HG03060 (cell line): Measurements from ENCODE around the gene ADAMTS3.

ENCODE experiments used
- ATAC-seq: cut with Tn5 transposase; IDR thresholded peaks from one replicate; pipeline ENCODE4 v1.9.1; 2021; ENCODE audit warnings: low read depth, moderate number of reproducible peaks; ENCODE audit not compliant: unreplicated experiment

The ADAMTS3 gene

DNA sequence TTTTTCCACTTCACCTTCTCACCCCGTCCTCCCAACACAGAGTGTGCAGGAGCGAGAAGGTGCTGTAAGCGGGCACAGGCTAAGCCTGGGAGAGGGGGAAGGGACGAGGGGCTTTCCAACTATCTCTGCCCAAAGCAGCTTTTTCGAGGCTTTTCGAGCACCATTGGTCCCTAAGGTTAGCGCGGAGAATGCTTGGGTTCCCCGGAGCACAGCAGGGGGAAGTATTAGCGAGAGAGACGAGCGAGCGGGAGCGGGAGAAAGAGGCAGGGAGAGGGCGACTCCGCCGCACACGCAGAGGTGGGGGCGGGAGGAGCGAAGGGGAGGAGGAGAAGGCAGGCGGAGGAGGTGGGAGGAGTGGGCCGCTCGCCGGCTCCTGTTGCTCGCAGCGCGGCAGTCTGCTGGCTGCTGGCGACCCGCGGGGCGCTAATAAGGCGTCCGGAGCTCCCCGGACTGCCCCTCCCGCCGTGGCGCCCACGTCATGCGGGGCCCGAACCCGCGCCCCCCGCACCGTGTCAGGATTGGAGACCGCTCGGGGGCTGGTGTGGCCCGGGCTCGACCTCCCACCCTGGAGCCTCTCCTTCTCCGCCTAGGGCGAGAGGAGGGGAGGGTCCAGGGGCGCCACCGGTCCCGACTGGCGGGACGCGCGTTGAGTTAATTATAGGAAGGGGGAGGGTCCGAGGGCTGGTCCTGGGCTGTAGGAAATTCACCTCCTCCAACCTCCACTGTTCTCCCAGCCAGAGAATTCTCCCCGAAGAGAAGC, at the start of gene ADAMTS3:
Gene ADAMTS3, minus strand, starts transcription at position 263 of the 760 bp plus-strand sequence. CDS start 459 bp downstream, outside the sequence.
- ATAC-seq: no peak

DNA sequence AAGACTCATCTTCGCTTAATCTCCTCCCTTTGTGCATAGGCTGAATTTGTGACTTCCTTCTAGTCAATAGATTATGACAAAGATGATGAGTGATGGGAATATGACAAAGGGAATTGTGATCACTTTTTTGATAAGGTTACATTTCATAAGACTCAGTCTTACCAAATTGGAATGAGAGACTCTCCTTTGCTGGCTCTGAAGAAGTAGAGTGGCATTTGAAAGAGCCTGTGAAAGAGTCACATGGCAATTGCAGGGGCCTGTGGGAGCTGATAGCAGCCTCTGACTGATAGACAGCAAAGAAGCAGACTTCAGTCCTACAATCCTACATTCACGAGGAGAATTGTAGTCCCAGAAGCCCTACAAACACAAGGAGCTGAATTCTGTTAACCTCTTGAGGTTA, 44.9 kb upstream of the ADAMTS3 start:
- ATAC-seq: no peak

DNA sequence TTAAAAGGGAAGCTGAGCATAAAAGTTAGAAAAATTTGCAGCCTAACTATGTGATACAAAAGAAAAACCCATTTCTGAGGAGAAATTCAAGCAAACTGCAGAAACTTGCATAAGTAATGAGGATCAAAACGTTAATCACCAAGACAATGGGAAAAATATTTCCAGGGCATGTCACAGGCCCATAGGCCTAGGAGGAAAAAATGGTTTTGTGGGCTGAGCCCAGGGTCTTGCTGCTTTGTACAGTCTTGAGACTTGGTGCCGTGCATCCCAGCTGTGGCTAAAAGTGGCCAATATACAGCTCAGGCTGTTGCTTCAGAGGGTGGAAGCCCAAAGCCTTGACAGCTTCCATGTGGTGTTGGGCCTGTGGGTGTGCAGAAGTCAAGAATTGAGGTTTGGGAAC, 37.7 kb upstream of the ADAMTS3 start:
- ATAC-seq: no peak

DNA sequence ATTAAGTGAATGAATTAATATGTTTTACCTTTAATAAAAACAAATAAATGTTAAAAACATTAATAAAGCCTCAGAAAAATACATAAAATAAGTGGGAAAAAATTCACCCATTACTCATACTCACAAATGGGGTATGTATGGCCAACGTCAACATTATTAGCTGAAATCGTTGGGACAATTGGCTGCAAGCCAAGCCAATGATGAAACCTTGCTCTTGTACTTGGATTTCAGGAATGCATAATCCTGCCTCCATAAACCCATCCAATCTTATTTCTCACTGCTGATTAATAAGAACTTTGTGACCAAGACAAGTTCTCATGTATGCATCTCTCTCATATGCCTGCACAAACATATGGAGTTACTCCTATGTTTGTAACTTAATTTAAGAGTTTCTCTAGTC, 35.3 kb upstream of the ADAMTS3 start:
- no peak for ATAC-seq

DNA sequence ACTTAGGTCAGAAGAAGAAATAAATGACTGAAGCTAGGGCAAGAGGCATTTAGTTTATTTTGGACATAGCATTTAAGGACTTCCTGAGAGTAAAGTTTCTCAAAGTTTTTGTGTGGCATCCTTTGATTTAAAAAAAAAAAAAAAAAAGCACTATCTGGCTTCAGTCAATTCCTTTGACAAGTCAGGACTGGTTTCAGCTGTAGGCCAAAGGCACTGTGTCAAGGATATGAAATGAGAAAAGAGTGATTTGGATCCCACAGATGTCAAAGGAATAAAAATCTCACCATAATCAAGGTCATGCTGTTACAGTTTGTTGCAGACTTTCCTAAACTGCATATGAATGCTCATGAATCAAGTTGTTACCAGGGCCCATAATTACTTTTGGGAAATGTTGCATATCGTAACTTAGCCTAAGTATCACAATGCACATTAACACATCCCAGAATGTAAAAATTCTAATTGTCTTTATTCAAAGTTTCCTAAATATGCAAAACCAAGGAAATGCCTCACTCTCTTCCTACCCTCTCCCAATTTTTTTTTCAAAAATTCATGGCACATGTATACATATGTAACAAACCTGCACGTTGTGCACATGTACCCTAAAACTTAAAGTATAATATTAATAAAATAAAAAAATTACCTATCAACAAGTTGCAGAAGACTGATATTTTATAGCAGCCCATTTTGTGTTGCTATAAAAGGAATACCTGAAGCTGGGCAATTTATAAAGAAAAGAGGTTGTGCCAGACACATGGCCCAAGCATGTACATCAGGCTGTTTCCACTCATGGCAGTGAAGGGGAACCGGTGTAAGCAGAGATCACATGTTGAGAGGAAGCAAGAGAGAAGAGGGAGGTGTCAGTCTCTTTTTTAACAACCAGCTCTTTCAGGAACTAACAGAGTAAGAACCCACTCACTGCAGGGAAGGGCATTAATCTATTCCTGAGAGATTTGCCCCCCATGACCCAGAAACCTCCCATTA, 33.7 kb upstream of the ADAMTS3 start:
- ATAC-seq: no peak

DNA sequence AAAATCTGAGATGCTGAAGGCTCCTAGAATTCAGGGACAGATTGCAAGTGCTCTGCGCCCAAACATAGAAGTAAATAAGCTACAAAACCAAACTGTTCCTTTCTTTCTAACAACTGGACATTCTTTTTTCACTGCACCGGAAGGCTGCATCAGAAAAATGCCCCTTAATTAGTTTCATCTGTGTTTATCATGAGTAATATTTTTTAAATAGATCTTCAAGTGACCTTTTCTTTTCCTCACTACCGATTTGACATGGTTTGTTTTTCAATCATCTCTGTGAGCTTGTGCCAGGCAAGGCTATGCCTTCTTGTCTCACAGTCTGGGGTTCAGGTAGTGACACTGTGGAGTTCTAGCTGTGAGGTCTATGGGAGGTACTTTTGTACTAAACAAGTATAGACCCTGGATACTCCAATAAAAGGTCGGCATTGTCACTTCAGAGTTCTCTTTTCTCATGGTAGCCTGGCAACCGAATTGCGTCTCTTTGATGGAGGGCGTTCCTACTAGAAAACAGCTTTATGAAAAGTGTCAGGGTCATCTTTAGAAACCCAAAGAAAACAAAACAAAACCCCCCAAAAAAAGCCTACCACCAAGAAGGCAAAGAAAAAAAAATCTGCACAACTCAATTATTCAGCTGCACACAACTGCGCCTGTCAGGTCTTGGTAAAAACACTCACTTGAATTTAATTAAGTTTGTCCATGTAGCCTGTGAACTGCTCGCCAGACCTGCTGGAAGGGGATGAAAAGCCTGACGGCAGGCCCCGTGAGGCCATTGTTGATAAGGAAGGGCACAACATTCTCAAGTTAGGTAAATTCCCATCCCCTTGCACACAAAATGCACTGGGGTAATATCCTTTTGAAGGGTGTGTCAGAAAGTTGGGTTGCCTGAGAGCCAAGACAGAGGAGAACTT, 22.8 kb upstream of the ADAMTS3 start:
- ATAC-seq: no peak

DNA sequence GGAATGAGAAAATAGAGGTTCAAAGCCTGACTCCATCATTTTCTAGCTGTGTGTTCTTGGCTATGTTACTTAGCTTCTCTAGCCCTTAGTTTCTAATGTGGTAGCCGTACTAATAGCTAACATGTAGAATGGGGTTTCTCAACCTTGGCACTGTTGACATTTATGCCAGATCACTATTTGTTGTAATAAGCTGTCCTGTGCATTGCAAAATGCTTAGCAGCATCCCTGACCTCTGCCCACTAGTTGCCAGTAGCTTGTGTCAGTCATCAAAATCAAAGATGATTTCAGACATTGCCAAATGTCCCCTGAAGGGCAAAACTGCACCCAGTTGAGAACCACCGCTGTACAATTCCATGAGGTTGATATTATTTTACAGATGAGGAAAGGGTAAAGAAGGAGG, 18.3 kb upstream of the ADAMTS3 start:
- no peak for ATAC-seq

DNA sequence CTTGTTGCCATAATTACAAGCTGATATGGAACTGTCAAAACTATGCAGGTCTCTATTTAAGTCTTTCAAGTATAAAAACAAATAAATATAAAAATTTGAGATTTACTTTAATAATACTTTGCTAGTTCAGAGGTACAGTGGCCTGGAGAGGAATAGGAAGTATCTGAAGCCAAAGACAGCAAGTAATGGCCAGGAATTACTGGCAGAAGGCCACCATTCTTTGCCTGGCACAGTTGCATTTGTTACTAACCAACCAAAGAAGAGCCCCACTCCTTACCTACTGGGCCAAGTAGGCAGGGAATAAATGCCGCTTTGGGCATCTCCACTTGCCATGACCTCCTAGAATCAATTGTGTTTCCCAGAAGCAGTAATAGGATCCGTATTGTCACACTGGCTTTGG, 13.8 kb upstream of the ADAMTS3 start:
- no peak for ATAC-seq

DNA sequence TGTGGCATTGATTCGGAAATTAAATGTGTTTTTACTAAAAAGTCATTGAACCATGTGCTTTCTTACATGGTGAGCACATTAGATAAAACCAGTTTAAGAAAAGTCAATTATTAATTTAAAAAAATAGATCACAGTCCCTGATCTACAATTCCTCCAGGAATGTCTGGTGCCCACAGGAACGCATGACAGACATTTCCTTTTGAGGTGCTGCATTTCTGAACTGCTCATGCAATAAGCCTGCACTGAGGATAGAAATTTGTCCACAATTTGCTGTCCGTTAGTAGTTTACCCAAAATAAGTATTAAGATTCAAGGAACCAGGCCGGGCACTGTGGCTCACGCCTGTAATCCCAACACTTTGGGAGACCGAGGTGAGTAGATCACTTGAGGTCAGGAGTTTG, 8.2 kb upstream of the ADAMTS3 start:
- no peak for ATAC-seq

DNA sequence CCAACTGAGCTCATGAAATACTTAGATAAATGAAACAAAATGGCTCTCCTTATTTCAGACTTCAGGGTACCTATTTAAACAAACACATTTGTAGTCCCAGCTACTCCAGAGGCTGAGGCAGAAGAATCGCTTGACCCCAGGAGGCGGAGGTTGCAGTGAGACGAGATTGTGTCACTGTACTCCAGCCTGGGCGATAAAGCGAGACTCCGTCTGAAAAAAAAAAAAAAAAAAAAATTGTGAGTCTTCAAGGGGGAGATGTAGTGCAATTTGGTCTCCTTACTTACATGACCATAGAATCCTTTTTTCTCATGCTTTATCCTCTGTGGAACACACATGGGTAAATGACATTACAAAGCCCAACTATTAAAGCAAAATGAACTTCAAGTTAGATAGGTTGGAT, 2.3 kb upstream of the ADAMTS3 start:
- no peak for ATAC-seq

DNA sequence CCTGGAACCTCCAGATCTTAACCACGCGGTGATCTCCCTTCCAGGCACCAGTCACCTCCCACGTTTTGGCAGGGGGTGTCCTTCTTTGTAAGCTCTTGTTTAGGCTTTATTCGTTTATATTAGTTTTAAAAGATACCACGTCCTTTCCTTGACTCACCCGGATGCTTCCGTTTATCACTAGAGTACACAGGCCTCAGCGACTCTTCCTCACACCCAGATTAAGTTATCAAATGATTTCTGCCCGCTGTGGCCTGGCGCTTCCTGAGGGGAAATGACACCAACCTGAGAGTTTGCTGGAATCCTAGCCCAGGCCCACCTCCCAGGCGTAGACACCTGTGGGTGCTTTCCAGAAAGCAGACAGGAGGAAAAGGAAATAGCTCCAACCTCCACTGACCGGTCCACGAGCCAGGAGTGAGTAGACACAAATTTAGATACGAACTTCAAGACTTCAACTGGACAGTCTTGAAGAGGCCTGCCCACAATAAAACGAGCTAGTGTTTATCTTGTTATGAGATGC, 756 bp upstream of the ADAMTS3 start:
- ATAC-seq: no peak

DNA sequence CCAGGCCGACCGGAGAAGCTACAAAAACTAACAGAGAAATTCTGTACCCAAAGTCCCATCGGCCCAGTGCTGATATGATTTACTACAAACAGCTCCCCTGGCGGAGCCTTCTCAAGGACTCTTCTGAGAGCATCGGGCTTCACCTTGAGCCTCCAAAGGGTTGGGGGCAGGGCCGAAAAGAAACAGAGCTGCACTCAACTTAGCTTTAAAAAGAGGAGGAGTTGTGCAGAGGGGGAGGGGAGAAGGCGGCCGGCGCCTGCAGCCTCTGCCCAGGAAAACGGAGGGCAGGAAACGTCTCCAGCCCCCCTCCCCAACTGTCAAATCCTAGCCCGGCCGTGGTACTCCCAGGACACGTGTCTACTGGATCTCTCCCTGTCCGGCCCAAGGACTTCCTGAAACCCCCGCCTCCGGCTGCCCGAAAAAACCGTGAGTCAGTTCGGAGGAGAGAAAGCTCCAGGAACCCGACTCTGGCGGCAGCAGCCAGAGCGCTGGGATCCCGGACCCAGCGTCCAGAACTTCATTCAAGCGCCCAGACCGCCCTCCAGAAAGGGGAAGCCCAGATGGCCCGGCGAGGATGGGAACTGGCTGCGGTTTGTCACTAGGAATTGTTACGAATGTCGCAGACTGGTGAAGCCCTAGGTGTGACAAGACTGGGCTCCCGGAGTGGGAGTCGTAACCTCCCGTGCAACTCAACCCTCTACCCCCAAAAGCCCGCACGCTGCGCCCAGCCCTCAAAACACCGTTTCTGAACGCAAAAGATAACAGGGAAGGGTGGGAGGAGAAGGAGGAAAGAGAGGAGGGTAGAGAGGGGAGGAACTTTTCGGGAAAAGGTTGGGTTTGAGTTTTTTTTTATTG, 973 bp downstream of the ADAMTS3 start:
- ATAC-seq: no peak

DNA sequence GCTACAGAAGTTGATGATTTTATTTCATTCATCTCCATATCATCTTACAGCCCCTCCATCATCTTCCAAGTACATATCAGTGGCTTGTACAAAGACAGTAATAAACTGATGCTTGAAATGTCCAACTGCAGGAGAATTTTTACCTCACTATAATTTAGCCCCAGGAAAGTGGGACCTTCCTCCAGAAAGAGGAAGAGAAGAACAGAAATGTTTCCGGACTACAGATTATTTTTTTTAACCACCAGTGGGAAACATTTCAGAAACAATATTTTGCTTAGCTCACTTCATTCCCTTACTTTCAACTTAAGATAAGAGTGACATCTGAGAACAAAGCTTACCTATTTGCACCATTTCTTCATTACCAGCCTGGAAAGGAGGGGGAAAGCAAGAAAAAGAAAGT, 2.0 kb downstream of the ADAMTS3 start:
- ATAC-seq: no peak

DNA sequence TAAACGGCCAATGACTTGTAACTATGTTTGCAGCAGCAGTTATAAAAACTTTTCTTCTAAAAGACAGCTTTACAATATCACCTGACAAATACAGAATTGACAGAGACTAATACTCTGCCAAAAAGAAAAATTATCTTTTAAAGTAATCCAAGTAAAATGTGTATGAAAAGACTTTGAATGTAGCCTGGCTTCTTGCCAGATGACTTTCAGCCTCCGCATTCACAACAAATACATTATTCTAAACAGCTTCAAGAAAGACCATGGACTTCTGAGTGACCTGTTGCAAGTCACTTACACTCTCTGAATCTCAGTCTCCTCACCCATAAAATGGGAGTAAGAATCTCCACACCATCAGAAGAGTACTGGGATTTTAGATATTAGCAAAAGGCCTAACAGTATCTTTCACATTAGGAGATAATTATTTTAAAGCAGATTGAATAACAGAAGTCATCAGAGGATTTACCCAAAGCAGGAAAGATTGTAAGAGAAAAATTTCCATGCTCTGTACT, 2.5 kb downstream of the ADAMTS3 start:
- no peak for ATAC-seq

DNA sequence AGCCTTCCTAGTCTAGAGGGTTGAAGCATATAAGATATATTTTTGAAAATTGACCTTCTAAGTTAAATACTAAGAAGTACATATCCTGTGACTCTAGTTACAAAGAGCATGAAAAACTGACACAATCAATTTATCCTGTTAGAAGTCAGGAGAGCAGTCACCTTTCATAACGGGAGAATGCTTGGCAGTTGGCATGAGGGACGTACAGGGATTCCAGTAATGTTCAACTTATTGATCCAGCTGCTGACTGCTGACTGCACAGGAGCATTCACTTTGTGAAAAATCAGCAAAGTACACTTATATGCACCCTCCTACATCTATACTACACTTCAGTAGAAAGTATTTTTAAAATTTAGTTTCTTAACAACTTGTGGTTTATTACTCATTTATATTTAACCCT, 4.2 kb downstream of the ADAMTS3 start:
- no peak for ATAC-seq

DNA sequence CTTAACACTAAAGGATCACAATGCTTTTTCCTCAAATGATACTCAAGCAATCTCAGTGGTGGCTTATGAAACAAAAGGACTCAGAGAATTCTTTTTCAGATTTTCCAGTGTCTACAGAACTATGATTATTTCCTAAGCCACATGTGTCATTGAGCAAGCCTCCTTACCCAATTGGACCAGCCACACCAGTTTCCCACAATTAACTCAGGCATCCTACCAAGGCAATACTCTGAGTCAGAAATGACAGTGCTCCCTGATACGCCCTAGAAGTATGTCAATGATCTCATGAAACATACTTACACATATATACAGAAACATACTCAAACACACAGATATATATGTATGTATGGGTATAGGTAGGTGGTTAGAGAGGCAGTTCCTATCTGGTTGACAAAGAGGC, 4.8 kb downstream of the ADAMTS3 start:
- no peak for ATAC-seq

DNA sequence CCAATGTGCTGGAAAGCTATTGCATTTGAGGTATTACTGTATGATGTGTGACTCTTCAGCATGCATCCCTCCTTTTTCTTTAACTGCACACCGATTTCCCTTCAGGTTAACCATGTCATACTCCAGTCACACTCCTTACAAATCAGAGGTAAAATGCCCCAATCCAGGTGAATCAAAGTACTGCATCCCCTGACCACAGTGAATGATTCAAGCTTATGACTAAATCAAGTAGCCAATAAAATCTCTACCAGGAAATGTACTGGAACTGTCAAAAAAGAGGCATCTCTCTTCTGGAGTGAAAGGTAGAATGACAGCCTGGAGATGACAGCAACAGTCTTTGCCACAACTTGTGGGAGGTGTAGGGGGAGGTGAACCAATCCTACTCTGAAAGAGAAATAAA, 10.4 kb downstream of the ADAMTS3 start:
- ATAC-seq: no peak

DNA sequence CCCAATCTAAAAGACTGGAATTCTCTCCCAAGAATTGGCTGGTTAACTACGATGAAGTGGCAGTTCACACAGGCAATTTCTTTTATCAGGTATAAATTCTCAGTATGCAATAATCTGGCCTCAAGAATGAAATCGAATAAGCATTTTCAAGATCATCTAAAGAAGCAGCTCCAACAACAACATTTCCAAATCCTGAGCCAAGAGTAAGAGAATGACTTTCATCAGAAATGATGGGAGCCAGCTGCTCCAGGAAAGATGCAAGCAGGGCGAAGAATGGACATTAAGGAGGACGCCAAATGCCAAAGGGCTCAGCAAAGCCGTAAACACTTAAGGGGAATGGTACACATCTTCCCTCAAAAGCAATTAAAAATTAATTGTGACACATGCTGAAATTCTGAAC, 12.0 kb downstream of the ADAMTS3 start:
- ATAC-seq: no peak

DNA sequence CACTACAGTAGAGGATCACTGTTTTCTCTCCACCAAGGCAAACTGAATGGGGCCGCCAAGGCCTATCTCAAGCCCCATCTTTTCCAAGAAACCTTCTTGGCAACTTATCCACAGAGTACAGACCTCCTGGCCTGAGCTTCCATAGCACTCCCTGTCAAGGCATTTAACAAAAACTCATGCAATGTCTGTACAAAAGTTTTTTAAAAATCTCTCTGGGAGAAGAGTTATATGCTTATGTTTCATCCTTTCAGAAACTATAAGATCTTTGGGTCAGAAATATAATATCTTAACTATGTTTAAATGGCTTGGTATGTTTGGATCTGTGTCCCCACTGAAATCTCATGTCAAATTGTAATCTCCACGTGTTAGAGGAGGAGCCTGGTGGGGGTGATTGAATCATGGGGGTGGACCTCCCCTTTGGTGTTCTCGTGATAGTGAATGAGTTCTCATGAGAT, 13.6 kb downstream of the ADAMTS3 start:
- ATAC-seq: no peak
